SK-N-SH treated with all-trans-retinoic acid at 6 μM for 48 hours (cell line): ENCODE results near the gene KCNT2.

Experiments
- ZNF70 ChIP-seq: fragments of 450-650 bp; formaldehyde crosslinking; IDR thresholded peaks from 2 replicates; pipeline ENCODE4 v1.5.0; 2020; ENCODE audit warnings: mild to moderate bottlenecking, moderate library complexity
- ZNF8 ChIP-seq: fragments of 450-650 bp; formaldehyde crosslinking; IDR thresholded peaks from 2 replicates; pipeline ENCODE4 v1.5.0; 2020; ENCODE audit warnings: mild to moderate bottlenecking, moderate library complexity
- TF ChIP-seq, protein P1 (sequence below): fragments of 250-450 bp; sonication (Bioruptor Pico); IDR thresholded peaks from 2 replicates; pipeline ENCODE4 v1.8.0; 2020; ENCODE audit warnings: mild to moderate bottlenecking, moderate library complexity, borderline replicate concordance
- TF ChIP-seq, protein P2 (sequence below): fragments of 250-450 bp; sonication (Bioruptor Pico); IDR thresholded peaks from 2 replicates; pipeline ENCODE4 v1.5.1; 2020; ENCODE audit warnings: low read depth, mild to moderate bottlenecking, moderate library complexity

DNA sequence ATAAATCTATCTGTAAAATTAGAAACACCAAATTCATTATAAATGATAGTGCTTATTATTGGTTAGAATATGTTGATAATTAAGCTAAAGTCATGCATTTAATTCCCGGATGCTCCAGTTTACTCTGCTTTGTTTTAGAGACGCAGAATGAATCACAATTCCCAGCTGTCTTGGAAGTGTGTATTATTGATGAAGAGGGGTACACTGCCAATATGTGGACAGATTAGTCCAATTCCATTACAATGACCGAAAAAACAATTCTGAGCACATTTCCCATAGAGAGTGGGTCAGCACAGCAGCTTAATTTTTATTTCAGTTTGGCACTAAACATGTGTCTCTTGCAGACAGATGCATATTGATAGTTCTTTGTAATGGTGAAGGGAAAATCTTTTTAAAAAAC is 146.7 kb downstream of the KCNT2 start:
- no peak for TF ChIP-seq ZNF70
- TF ChIP-seq, protein P1, sequence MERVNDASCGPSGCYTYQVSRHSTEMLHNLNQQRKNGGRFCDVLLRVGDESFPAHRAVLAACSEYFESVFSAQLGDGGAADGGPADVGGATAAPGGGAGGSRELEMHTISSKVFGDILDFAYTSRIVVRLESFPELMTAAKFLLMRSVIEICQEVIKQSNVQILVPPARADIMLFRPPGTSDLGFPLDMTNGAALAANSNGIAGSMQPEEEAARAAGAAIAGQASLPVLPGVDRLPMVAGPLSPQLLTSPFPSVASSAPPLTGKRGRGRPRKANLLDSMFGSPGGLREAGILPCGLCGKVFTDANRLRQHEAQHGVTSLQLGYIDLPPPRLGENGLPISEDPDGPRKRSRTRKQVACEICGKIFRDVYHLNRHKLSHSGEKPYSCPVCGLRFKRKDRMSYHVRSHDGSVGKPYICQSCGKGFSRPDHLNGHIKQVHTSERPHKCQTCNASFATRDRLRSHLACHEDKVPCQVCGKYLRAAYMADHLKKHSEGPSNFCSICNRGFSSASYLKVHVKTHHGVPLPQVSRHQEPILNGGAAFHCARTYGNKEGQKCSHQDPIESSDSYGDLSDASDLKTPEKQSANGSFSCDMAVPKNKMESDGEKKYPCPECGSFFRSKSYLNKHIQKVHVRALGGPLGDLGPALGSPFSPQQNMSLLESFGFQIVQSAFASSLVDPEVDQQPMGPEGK (CRISPR knock-in tag) = no peak
- TF ChIP-seq, protein P2, sequence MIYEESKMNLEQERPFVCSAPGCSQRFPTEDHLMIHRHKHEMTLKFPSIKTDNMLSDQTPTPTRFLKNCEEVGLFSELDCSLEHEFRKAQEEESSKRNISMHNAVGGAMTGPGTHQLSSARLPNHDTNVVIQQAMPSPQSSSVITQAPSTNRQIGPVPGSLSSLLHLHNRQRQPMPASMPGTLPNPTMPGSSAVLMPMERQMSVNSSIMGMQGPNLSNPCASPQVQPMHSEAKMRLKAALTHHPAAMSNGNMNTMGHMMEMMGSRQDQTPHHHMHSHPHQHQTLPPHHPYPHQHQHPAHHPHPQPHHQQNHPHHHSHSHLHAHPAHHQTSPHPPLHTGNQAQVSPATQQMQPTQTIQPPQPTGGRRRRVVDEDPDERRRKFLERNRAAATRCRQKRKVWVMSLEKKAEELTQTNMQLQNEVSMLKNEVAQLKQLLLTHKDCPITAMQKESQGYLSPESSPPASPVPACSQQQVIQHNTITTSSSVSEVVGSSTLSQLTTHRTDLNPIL (CRISPR knock-in tag) = no peak
- no peak for TF ChIP-seq ZNF8 (CRISPR knock-in tag)
